A549 (cell line): ENCODE data around the gene HRH2.

ENCODE experiments used
- CTCF ChIP-seq: fragments of >200 bp; sonication (Bioruptor Twin); formaldehyde crosslinking; IDR thresholded peaks from 3 replicates; pipeline ENCODE4 v1.5.1; 2016
- POLR2A ChIP-seq: IDR thresholded peaks from 2 replicates; pipeline ENCODE4 v1.6.1; 2012; ENCODE audit warnings: mild to moderate bottlenecking, low read length
- RFX5 ChIP-seq: fragments of 450-650 bp; IDR thresholded peaks from 2 replicates; pipeline ENCODE4 v1.7.1; 2014; ENCODE audit warnings: antibody characterized with exemption, mild to moderate bottlenecking, moderate library complexity
- TF ChIP-seq, protein P1 (sequence below): fragments of 250-450 bp; sonication (Bioruptor Pico); IDR thresholded peaks from 2 replicates; pipeline ENCODE4 v1.5.0; 2021; ENCODE audit warnings: mild to moderate bottlenecking, moderate library complexity, borderline replicate concordance

GRCh38 chr5:175731172-175731571 lies 73.3 kb downstream of the HRH2 start:
- TF ChIP-seq POLR2A (no peak), CTCF (no peak), RFX5 (no peak)
- TF ChIP-seq, protein P1, sequence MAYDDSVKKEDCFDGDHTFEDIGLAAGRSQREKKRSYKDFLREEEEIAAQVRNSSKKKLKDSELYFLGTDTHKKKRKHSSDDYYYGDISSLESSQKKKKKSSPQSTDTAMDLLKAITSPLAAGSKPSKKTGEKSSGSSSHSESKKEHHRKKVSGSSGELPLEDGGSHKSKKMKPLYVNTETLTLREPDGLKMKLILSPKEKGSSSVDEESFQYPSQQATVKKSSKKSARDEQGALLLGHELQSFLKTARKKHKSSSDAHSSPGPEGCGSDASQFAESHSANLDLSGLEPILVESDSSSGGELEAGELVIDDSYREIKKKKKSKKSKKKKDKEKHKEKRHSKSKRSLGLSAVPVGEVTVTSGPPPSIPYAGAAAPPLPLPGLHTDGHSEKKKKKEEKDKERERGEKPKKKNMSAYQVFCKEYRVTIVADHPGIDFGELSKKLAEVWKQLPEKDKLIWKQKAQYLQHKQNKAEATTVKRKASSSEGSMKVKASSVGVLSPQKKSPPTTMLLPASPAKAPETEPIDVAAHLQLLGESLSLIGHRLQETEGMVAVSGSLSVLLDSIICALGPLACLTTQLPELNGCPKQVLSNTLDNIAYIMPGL (CRISPR knock-in tag) = no peak
